Effector memory CD4-positive, alpha-beta T cell (primary cell): ENCODE results near the gene EXOG.

Experiments used
- DNase-seq, 3 donors: peaks; one replicate each; pipeline ENCODE4 v3.0.0-alpha.2; 2020
- H3K27ac ChIP-seq: 2 replicates; pipeline ENCODE4 v1.7.0; 2013; ENCODE audit warnings: mild to moderate bottlenecking, low read length, moderate library complexity; ENCODE audit not compliant: insufficient read depth, poor library complexity, severe bottlenecking
- H3K27me3 ChIP-seq: replicated peaks from 2 replicates; pipeline ENCODE4 v1.7.0; 2013; ENCODE audit warnings: mild to moderate bottlenecking, low read length; ENCODE audit not compliant: insufficient read depth, control insufficient read depth, poor library complexity, severe bottlenecking
- H3K36me3 ChIP-seq: 2 replicates; pipeline ENCODE4 v1.7.0; 2013; ENCODE audit warnings: mild to moderate bottlenecking, low read length, moderate library complexity; ENCODE audit not compliant: control insufficient read depth, insufficient read depth
- H3K4me1 ChIP-seq: 2 replicates; pipeline ENCODE4 v1.7.0; 2013; ENCODE audit warnings: low read length, mild to moderate bottlenecking; ENCODE audit not compliant: control insufficient read depth, insufficient read depth, poor library complexity, severe bottlenecking
- H3K4me3 ChIP-seq: 2 replicates; pipeline ENCODE4 v1.7.0; 2013; ENCODE audit warnings: low read length, low read depth, mild to moderate bottlenecking; ENCODE audit not compliant: insufficient read depth, poor library complexity, severe bottlenecking
- H3K9me3 ChIP-seq: 2 replicates; pipeline ENCODE4 v1.7.0; 2013; ENCODE audit warnings: mild to moderate bottlenecking, low read length, moderate library complexity; ENCODE audit not compliant: control insufficient read depth

Gene EXOG

GRCh38 chr3:38507120-38507519, 11.0 kb downstream of the EXOG start:
- H3K36me3 ChIP-seq = peaks cover 40% of the 10 kb centered on the region
- H3K4me1 ChIP-seq = no peaks in the 10 kb centered on the region
- no peak for DNase-seq
- H3K27me3 ChIP-seq = no peaks in the 10 kb centered on the region
- no peak overlapping the region for H3K4me3 ChIP-seq
- H3K9me3 ChIP-seq = no peaks in the 10 kb centered on the region
- H3K27ac ChIP-seq = no peak overlapping the region

GRCh38 chr3:38509732-38510131, 13.6 kb downstream of the EXOG start:
- DNase-seq = no peak
- H3K4me1 ChIP-seq = no peaks in the 10 kb centered on the region
- H3K27me3 ChIP-seq = no peaks in the 10 kb centered on the region
- no peaks in the 10 kb centered on the region for H3K9me3 ChIP-seq
- peaks cover 38% of the 10 kb centered on the region for H3K36me3 ChIP-seq
- H3K27ac ChIP-seq = no peak overlapping the region
- H3K4me3 ChIP-seq = no peak overlapping the region

- Histone ChIP-seq H3K9me3 (no peaks in the 10 kb centered on the region), H3K27me3 (no peaks in the 10 kb centered on the region), H3K27ac (no peak overlapping the region), H3K36me3 (peaks cover 34% of the 10 kb centered on the region), H3K4me1 (no peaks in the 10 kb centered on the region), H3K4me3 (no peak overlapping the region)
- no peak for DNase-seq
These were observed 14.5 kb downstream of the EXOG start for GRCh38 chr3:38510631-38511030.

GRCh38 chr3:38511546-38511945, 15.4 kb downstream of the EXOG start:
- peaks cover 30% of the 10 kb centered on the region for H3K36me3 ChIP-seq
- no peaks in the 10 kb centered on the region for H3K4me1 ChIP-seq
- no peak overlapping the region for H3K27ac ChIP-seq
- no peak for DNase-seq
- H3K4me3 ChIP-seq = no peak overlapping the region
- H3K27me3 ChIP-seq = no peaks in the 10 kb centered on the region
- no peaks in the 10 kb centered on the region for H3K9me3 ChIP-seq

- H3K27ac ChIP-seq = no peak overlapping the region
- no peaks in the 10 kb centered on the region for H3K27me3 ChIP-seq
- peaks cover 14% of the 10 kb centered on the region for H3K36me3 ChIP-seq
These were observed 19.2 kb downstream of the EXOG start for GRCh38 chr3:38515367-38515766.

GRCh38 chr3:38516669-38517068, 20.5 kb downstream of the EXOG start:
- Histone ChIP-seq H3K36me3 (peaks cover 10% of the 10 kb centered on the region), H3K27ac (no peak overlapping the region), H3K4me3 (no peak overlapping the region), H3K4me1 (peaks cover 16% of the 10 kb centered on the region), H3K9me3 (no peaks in the 10 kb centered on the region), H3K27me3 (no peaks in the 10 kb centered on the region)
- no peak for DNase-seq

More at GRCh38 chr3:38515367-38515766, 19.2 kb downstream of the EXOG start:
- no peak for DNase-seq
- no peaks in the 10 kb centered on the region for H3K9me3 ChIP-seq
- no peak overlapping the region for H3K4me3 ChIP-seq
- peaks cover 11% of the 10 kb centered on the region for H3K4me1 ChIP-seq

- no peak overlapping the region for H3K4me3 ChIP-seq
- no peak for DNase-seq
- peaks cover 16% of the 10 kb centered on the region for H3K4me1 ChIP-seq
- no peak overlapping the region for H3K27ac ChIP-seq
- no peaks in the 10 kb centered on the region for H3K9me3 ChIP-seq
- no peaks in the 10 kb centered on the region for H3K27me3 ChIP-seq
- peaks cover 5% of the 10 kb centered on the region for H3K36me3 ChIP-seq
These were observed 22.9 kb downstream of the EXOG start for GRCh38 chr3:38519000-38519399.

- Histone ChIP-seq H3K27me3 (no peaks in the 10 kb centered on the region), H3K4me3 (no peak overlapping the region), H3K36me3 (peaks cover 8% of the 10 kb centered on the region), H3K9me3 (no peaks in the 10 kb centered on the region), H3K27ac (peak overlapping the region; percentile 15), H3K4me1 (peaks cover 16% of the 10 kb centered on the region)
- no peak for DNase-seq
These were observed 23.5 kb downstream of the EXOG start for GRCh38 chr3:38519651-38520050.

GRCh38 chr3:38521391-38521987, 25.3 kb downstream of the EXOG start:
- H3K4me3 ChIP-seq = no peak overlapping the region
- H3K27ac ChIP-seq = no peak overlapping the region
- H3K4me1 ChIP-seq = peaks cover 16% of the 10 kb centered on the region
- H3K9me3 ChIP-seq = no peaks in the 10 kb centered on the region
- DNase-seq = peak in 2 of 3 donors; percentile 29 to 53
- H3K27me3 ChIP-seq = no peaks in the 10 kb centered on the region
- H3K36me3 ChIP-seq = peaks cover 10% of the 10 kb centered on the region

- no peaks in the 10 kb centered on the region for H3K27me3 ChIP-seq
- no peak overlapping the region for H3K27ac ChIP-seq
- DNase-seq = no peak
- H3K36me3 ChIP-seq = peaks cover 10% of the 10 kb centered on the region
- no peaks in the 10 kb centered on the region for H3K9me3 ChIP-seq
- H3K4me1 ChIP-seq = peaks cover 16% of the 10 kb centered on the region
- no peak overlapping the region for H3K4me3 ChIP-seq
These were observed 25.9 kb downstream of the EXOG start for GRCh38 chr3:38522002-38522401.
